HepG2 (cell line): ENCODE data around the gene CORO7. TPM values are rescaled to one million over a fixed set of nuclear protein-coding genes. Genes with fewer than 3 reads are reported as not detected.

ENCODE experiments used
- ATAC-seq: fragments of 200-7000 bp; cut with Tn5 transposase; 3 replicates; pipeline ENCODE4 v1.9.1; 2020; ENCODE audit warnings: mild to moderate bottlenecking, moderate library complexity
- BruUV-seq: library from RNA; stranded (reverse); fragments of 400-500 nt; replicated peaks from 2 replicates; lab custom pipeline; 2021; lab: Mats Ljungman, UMichigan
- CTCF ChIA-PET: fragments of 300-600 bp; formaldehyde crosslinking; extraction: SDS; loops from one replicate; lab custom pipeline; 2021; ENCODE audit warnings: low total read pairs, inconsistent platforms, low intra/inter-chr PET ratio; lab: Yijun Ruan, JAX
- POLR2A ChIA-PET: fragments of 350-600 bp; sonication (Branson Sonifier 250); formaldehyde crosslinking; loops from one replicate; lab custom pipeline; 2020; ENCODE audit warnings: antibody characterized with exemption, inconsistent platforms; lab: Yijun Ruan, JAX
- DNase-seq: peaks from one replicate; pipeline ENCODE4 v3.0.0-alpha.2; 2015; ENCODE audit warnings: low spot score
- FAIRE-seq: peaks from 3 replicates; lab custom pipeline; 2011; peaks lifted over from hg19 to GRCh38; lab: Jason Lieb, UNC
- H2AFZ ChIP-seq: one replicate; pipeline ENCODE4 v1.6.1; 2011; ENCODE audit warnings: low read length, inconsistent platforms
- H3K27ac ChIP-seq: fragments of 300-600 bp; 3 replicates; pipeline ENCODE4 v1.8.0; 2011; ENCODE audit warnings: mixed run types, mild to moderate bottlenecking, mixed read lengths, low read length, inconsistent platforms; ENCODE audit not compliant: insufficient read depth; ENCODE audit errors: extremely low read length
- H3K27me3 ChIP-seq, 2 experiments: fragments of 200-600 bp in 1 of 2; 2 replicates in 1 of 2; 3 replicates in 1 of 2; pipeline versions ENCODE4 v1.6.0 to v1.8.0; 2011; ENCODE audit warnings: low read length in 2 of 2, mild to moderate bottlenecking in 2 of 2, moderate library complexity in 2 of 2, inconsistent platforms in 1 of 2; ENCODE audit not compliant: insufficient read depth in 2 of 2, control insufficient read depth in 1 of 2
- H3K36me3 ChIP-seq, 2 experiments: fragments of 200-600 bp in 1 of 2; replicated peaks in 1 of 2; 2 replicates in 1 of 2; 3 replicates in 1 of 2; pipeline versions ENCODE4 v1.5.1 to v1.8.0; 2011; ENCODE audit warnings: low read length in 2 of 2, inconsistent platforms in 1 of 2; ENCODE audit not compliant: insufficient read depth in 2 of 2, control insufficient read depth in 1 of 2
- H3K4me1 ChIP-seq: 2 replicates; pipeline ENCODE4 v1.5.1; 2012; ENCODE audit warnings: low read length, inconsistent platforms; ENCODE audit not compliant: insufficient read depth
- H3K4me2 ChIP-seq: 2 replicates; pipeline ENCODE4 v1.6.0; 2011; ENCODE audit warnings: low read depth, low read length, inconsistent platforms
- H3K4me3 ChIP-seq, 3 experiments: fragments of 200-600 bp in 1 of 3; sonication (generic), shearing (Covaris generic) in 1 of 3; replicated peaks in 1 of 3; 2 replicates each; pipeline ENCODE4 v1.5.1; 2011 to 2016; ENCODE audit warnings: low read length in 3 of 3, inconsistent platforms in 2 of 3, low read depth in 2 of 3, mild to moderate bottlenecking in 2 of 3, control low read depth in 1 of 3, mixed read lengths in 1 of 3; ENCODE audit not compliant: insufficient read depth in 1 of 3
- H3K79me2 ChIP-seq: one replicate; pipeline ENCODE4 v1.6.1; 2011; ENCODE audit warnings: low read length, inconsistent platforms; ENCODE audit not compliant: insufficient read depth
- H3K9ac ChIP-seq: 2 replicates; pipeline ENCODE4 v1.6.0; 2011; ENCODE audit warnings: mild to moderate bottlenecking, low read depth, low read length, inconsistent platforms; ENCODE audit not compliant: insufficient read depth
- H3K9me3 ChIP-seq: 2 replicates; pipeline ENCODE4 v1.5.1; 2012; ENCODE audit warnings: mild to moderate bottlenecking, low read length
- H4K20me1 ChIP-seq: 2 replicates; pipeline ENCODE4 v1.6.0; 2011; ENCODE audit warnings: inconsistent platforms, mild to moderate bottlenecking, low read length, moderate library complexity; ENCODE audit not compliant: insufficient read depth
- AFF4 ChIP-seq: sonication (generic); formaldehyde crosslinking; IDR thresholded peaks from 2 replicates; pipeline ENCODE4 v1.4.0; 2020; ENCODE audit warnings: missing genetic modification reagents
- GATAD1 ChIP-seq: IDR thresholded peaks from 2 replicates; pipeline ENCODE4 v1.6.1; 2016; ENCODE audit warnings: missing genetic modification reagents, missing compliant biosample characterization
- GRHL1 ChIP-seq: sonication (generic); formaldehyde crosslinking; conservative IDR thresholded peaks from 2 replicates; pipeline ENCODE4 v1.8.0; 2022; ENCODE audit warnings: missing genetic modification reagents
- HNRNPL ChIP-seq: fragments of 200-400 bp; formaldehyde crosslinking; IDR thresholded peaks from 2 replicates; pipeline ENCODE4 v1.6.1; 2017; ENCODE audit warnings: mild to moderate bottlenecking, low read depth, low read length
- ZNF138 ChIP-seq: sonication (generic); formaldehyde crosslinking; IDR thresholded peaks from 2 replicates; pipeline ENCODE4 v1.5.0; 2020; ENCODE audit warnings: mild to moderate bottlenecking, low read depth, missing genetic modification reagents
- ZNF256 ChIP-seq: sonication (generic); formaldehyde crosslinking; conservative IDR thresholded peaks from 2 replicates; pipeline ENCODE4 v1.4.0; 2020; ENCODE audit warnings: missing genetic modification reagents
- WGBS: methylation state at CpG from one replicate; pipeline ENCODE4 v1.1.6; 2017; ENCODE audit warnings: low lambda C conversion rate; 5-methylcytosine and 5-hydroxymethylcytosine counted together
- in situ Hi-C: cut with HindIII; loops from 2 replicates; pipeline ENCODE4 v1.10.0; 2017; ENCODE audit warnings: low pct_unique_long_range_greater_than_20kb; ENCODE audit not compliant: extremely low pct_ligation_motif_present
- intact Hi-C: fragments of 100-400 bp; cut with micrococcal nuclease; formaldehyde crosslinking; loops from one replicate; pipeline ENCODE4 v1.10.0; 2022; ENCODE audit not compliant: unreplicated experiment
- polyA plus RNA-seq, 8 experiments: library from polyadenylated mRNA; depleted of rRNA in 3 of 8; stranded (reverse) in 7 of 8; unstranded in 1 of 8; fragments of >200 nt; fragmentation: Illumina TruSeq in 4 of 8; extraction: Trizol in 4 of 8; gene quantifications; 2 replicates each; pipeline versions ENCODE4 v1.2.1 to v1.2.3, GENCODE V29; 2011 to 2016; ENCODE audit warnings: low read depth in 4 of 8, missing spikeins in 1 of 8, mixed read lengths in 1 of 8; ENCODE audit not compliant: insufficient read depth in 1 of 8
- total RNA-seq, 5 experiments: library from RNA; depleted of rRNA; stranded (reverse); fragments of >200 nt; fragmentation: Illumina TruSeq; extraction: Trizol; gene quantifications; 2 replicates each; pipeline ENCODE4 v1.2.3, GENCODE V29; 2016; ENCODE audit warnings: low read depth in 1 of 5

CORO7 gene
- total and polyA plus RNA-seq, 2 of the 13 experiments (the other 11 are each of a cell fraction or from before 2014, with no cell fraction given): 9.9 to 14.3 TPM

- ChIA-PET CTCF (no interaction called here), POLR2A (no interaction called here)
- no peaks in the 10 kb centered on the region for H4K20me1 ChIP-seq
- no peak for ATAC-seq
- H3K27ac ChIP-seq: no peak overlapping the region
- H3K9me3 ChIP-seq: no peaks in the 10 kb centered on the region
- DNase-seq: no peak
- 95% methylated on average over 17 of the region's 20 CpGs for WGBS
- H2AFZ ChIP-seq: no peak overlapping the region
- H3K79me2 ChIP-seq: peaks cover 11% of the 10 kb centered on the region
- in situ Hi-C loops: loop anchor here (5.0 kb wide), 1 partner anchor 33 kb away; no protein-coding TSS in a partner anchor
- no peak overlapping the region for H3K9ac ChIP-seq
- H3K4me3 ChIP-seq: no peak overlapping the region
- intact Hi-C loops: no loop called here
- H3K4me2 ChIP-seq: no peak overlapping the region
- H3K4me1 ChIP-seq: peaks cover 35% of the 10 kb centered on the region
- no peak for FAIRE-seq
- no TSS peak for BruUV-seq
- TF ChIP-seq GATAD1 (CRISPR knock-in tag) (no peak), HNRNPL (no peak), ZNF138 (CRISPR knock-in tag) (no peak), GRHL1 (no peak), ZNF256 (CRISPR knock-in tag) (no peak), AFF4 (CRISPR knock-in tag) (no peak)
- no peaks in the 10 kb centered on the region for H3K36me3 ChIP-seq
- no peaks in the 10 kb centered on the region; a peak in 2 of 5 replicates for H3K27me3 ChIP-seq
These were observed 61.6 kb downstream of the CORO7 start for GRCh38 chr16:4354512-4355409.
